Subcutaneous adipose tissue (tissue), 4 donors: Measurements from ENCODE around the gene MOB1A. TPM values are rescaled to one million over a fixed set of nuclear protein-coding genes. Genes with fewer than 3 reads are reported as not detected.

Source experiments
- CTCF ChIP-seq: fragments of 450-650 bp; IDR thresholded peaks from one replicate; pipeline ENCODE4 v1.5.1; 2016; ENCODE audit warnings: low read depth, mild to moderate bottlenecking, control low read depth, antibody characterized with exemption, moderate library complexity
- total RNA-seq, 4 donors: library from RNA; depleted of rRNA; stranded (reverse); fragments of >200 nt; gene quantifications; one replicate each; pipeline ENCODE4 v1.1.0, GENCODE V29; 2016

Gene MOB1A
- total RNA-seq, 4 donors from 2014 or later: 70.6 to 121 (median 108) TPM

- TF ChIP-seq CTCF: no peak
These were observed 26.4 kb upstream of the MOB1A start for GRCh38 chr2:74205113-74205512.

GRCh38 chr2:74204436-74204835, 25.8 kb upstream of the MOB1A start:
- TF ChIP-seq CTCF: no peak

- no peak for TF ChIP-seq CTCF
These were observed 22.9 kb upstream of the MOB1A start for GRCh38 chr2:74201596-74201995.

- no peak for TF ChIP-seq CTCF
These were observed 22.5 kb upstream of the MOB1A start for GRCh38 chr2:74201196-74201595.

- TF ChIP-seq CTCF: no peak
These were observed 21.2 kb upstream of the MOB1A start for GRCh38 chr2:74199871-74200305.

GRCh38 chr2:74199275-74199701, 20.6 kb upstream of the MOB1A start:
- TF ChIP-seq CTCF: no peak

GRCh38 chr2:74198461-74199274, 20.0 kb upstream of the MOB1A start, which contains the start of gene MTHFD2:
MTHFD2 (plus strand) TSS chr2:74198615; CDS start chr2:74198642, 27 bp downstream.
- no peak for TF ChIP-seq CTCF
